ENCODE data around the gene ELL2. TPM values are rescaled to one million over a fixed set of nuclear protein-coding genes. Genes with fewer than 3 reads are reported as not detected.

The ELL2 gene
- total RNA-seq, 2 donors from 2014 or later = 80.0 to 104 TPM

GRCh38 chr5:95985249-95985648 is 23.6 kb upstream of the ELL2 start:
- Histone ChIP-seq H3K4me1 (replicated peaks) (peaks cover 4% of the 10 kb centered on the region), H3K4me3 (no peak overlapping the region), H3K27me3 (replicated peaks; ENCODE audit: insufficient read depth) (no peaks in the 10 kb centered on the region), H3K36me3 (no peaks in the 10 kb centered on the region), H3K9me3 (no peaks in the 10 kb centered on the region), H3K27ac (no peak overlapping the region)
- TF ChIP-seq POLR2AphosphoS5 (IDR thresholded peaks at IDR 0.05) = no peak
- TF ChIP-seq CTCF (IDR thresholded peaks at IDR 0.05) = no peak
- TF ChIP-seq POLR2A (IDR thresholded peaks at IDR 0.05) = no peak
- 86% methylated on average over 1 of the region's 1 CpG for WGBS
- DNase-seq (ENCODE audit: low spot score) = no peak
- intact Hi-C loops (cut with DNase I) = no loop called here

GRCh38 chr5:95984287-95984938 is 22.8 kb upstream of the ELL2 start:
- H3K36me3 ChIP-seq = no peaks in the 10 kb centered on the region
- no peak overlapping the region for H3K4me3 ChIP-seq
- TF ChIP-seq CTCF (IDR thresholded peaks at IDR 0.05) (no peak), POLR2AphosphoS5 (IDR thresholded peaks at IDR 0.05) (no peak), POLR2A (IDR thresholded peaks at IDR 0.05) (no peak)
- 72% methylated on average over 2 of the region's 2 CpGs for WGBS
- no peaks in the 10 kb centered on the region for H3K27me3 ChIP-seq (replicated peaks; ENCODE audit: insufficient read depth)
- intact Hi-C loops (cut with DNase I) = no loop called here
- no peak overlapping the region for H3K27ac ChIP-seq
- no peak for DNase-seq (ENCODE audit: low spot score)
- peaks cover 4% of the 10 kb centered on the region for H3K4me1 ChIP-seq (replicated peaks)
- H3K9me3 ChIP-seq = no peaks in the 10 kb centered on the region

- no peak overlapping the region for H3K27ac ChIP-seq
- peaks cover 2% of the 10 kb centered on the region for H3K4me1 ChIP-seq (replicated peaks)
- H3K36me3 ChIP-seq = no peaks in the 10 kb centered on the region
- H3K4me3 ChIP-seq = no peak overlapping the region
- WGBS = 100% methylated on average over 2 of the region's 2 CpGs
- no peak for DNase-seq (ENCODE audit: low spot score)
- intact Hi-C loops (cut with DNase I) = no loop called here
- H3K9me3 ChIP-seq = no peaks in the 10 kb centered on the region
- TF ChIP-seq POLR2A (IDR thresholded peaks at IDR 0.05) = no peak
- TF ChIP-seq CTCF (IDR thresholded peaks at IDR 0.05) = no peak
- TF ChIP-seq POLR2AphosphoS5 (IDR thresholded peaks at IDR 0.05) = no peak
- H3K27me3 ChIP-seq (replicated peaks; ENCODE audit: insufficient read depth) = no peaks in the 10 kb centered on the region
Observed at GRCh38 chr5:95983509-95983908, 21.9 kb upstream of the ELL2 start.

- Histone ChIP-seq H3K36me3 (no peaks in the 10 kb centered on the region), H3K27me3 (replicated peaks; ENCODE audit: insufficient read depth) (no peaks in the 10 kb centered on the region), H3K4me1 (replicated peaks) (no peaks in the 10 kb centered on the region), H3K4me3 (no peak overlapping the region), H3K9me3 (no peaks in the 10 kb centered on the region), H3K27ac (no peak overlapping the region)
- no peak for DNase-seq (ENCODE audit: low spot score)
- intact Hi-C loops (cut with DNase I) = no loop called here
- TF ChIP-seq POLR2A (IDR thresholded peaks at IDR 0.05) = no peak
- no peak for TF ChIP-seq POLR2AphosphoS5 (IDR thresholded peaks at IDR 0.05)
- TF ChIP-seq CTCF (IDR thresholded peaks at IDR 0.05) = no peak
Observed at GRCh38 chr5:95983080-95983479, 21.4 kb upstream of the ELL2 start.

GRCh38 chr5:95976606-95977005 is 15.0 kb upstream of the ELL2 start:
- no peaks in the 10 kb centered on the region for H3K4me1 ChIP-seq (replicated peaks)
- no peak overlapping the region for H3K27ac ChIP-seq
- no peak overlapping the region for H3K4me3 ChIP-seq
- 69% methylated on average over 1 of the region's 1 CpG for WGBS
- H3K27me3 ChIP-seq (replicated peaks; ENCODE audit: insufficient read depth) = no peaks in the 10 kb centered on the region
- no peaks in the 10 kb centered on the region for H3K36me3 ChIP-seq
- no peak for TF ChIP-seq POLR2A (IDR thresholded peaks at IDR 0.05)
- TF ChIP-seq CTCF (IDR thresholded peaks at IDR 0.05) = no peak
- TF ChIP-seq POLR2AphosphoS5 (IDR thresholded peaks at IDR 0.05) = no peak
- no peak for DNase-seq (ENCODE audit: low spot score)
- intact Hi-C loops (cut with DNase I) = no loop called here
- no peaks in the 10 kb centered on the region for H3K9me3 ChIP-seq

Data from prostate gland (tissue), 2 donors.